Osteoblast (primary cell): Measurements from ENCODE around the gene KLHL4. TPM values are rescaled to one million over a fixed set of nuclear protein-coding genes. Genes with fewer than 3 reads are reported as not detected.

ENCODE experiments used
- DNase-seq: peaks from one replicate; pipeline ENCODE4 v3.0.0; 2011; ENCODE audit warnings: low spot score, mixed read lengths; ENCODE audit not compliant: insufficient read length; ENCODE audit errors: missing footprints
- H2AFZ ChIP-seq: 2 replicates; pipeline ENCODE4 v1.6.0; 2011; ENCODE audit warnings: mild to moderate bottlenecking, low read length
- H3K27ac ChIP-seq: 2 replicates; pipeline ENCODE4 v1.5.1; 2011; ENCODE audit warnings: mild to moderate bottlenecking, low read depth, low read length, moderate library complexity
- H3K27me3 ChIP-seq: 2 replicates; pipeline ENCODE4 v1.6.0; 2012; ENCODE audit warnings: mild to moderate bottlenecking, control low read depth, inconsistent platforms, low read length, moderate library complexity; ENCODE audit not compliant: insufficient read depth
- H3K36me3 ChIP-seq: 2 replicates; pipeline ENCODE4 v1.5.1; 2011; ENCODE audit warnings: mild to moderate bottlenecking, low read length, control low read depth, moderate library complexity; ENCODE audit not compliant: insufficient read depth
- H3K4me1 ChIP-seq: 2 replicates; pipeline ENCODE4 v1.5.1; 2011; ENCODE audit warnings: mild to moderate bottlenecking, low read length, control low read depth, moderate library complexity; ENCODE audit not compliant: insufficient read depth
- H3K4me2 ChIP-seq: 2 replicates; pipeline ENCODE4 v1.6.0; 2011; ENCODE audit warnings: mild to moderate bottlenecking, low read length; ENCODE audit not compliant: insufficient read depth
- H3K4me3 ChIP-seq: fragments of 200-600 bp; sonication (generic); 3 replicates; pipeline ENCODE4 v1.5.1; 2012; ENCODE audit warnings: mild to moderate bottlenecking, low read length, inconsistent platforms; ENCODE audit not compliant: insufficient read depth
- H3K79me2 ChIP-seq: 2 replicates; pipeline ENCODE4 v1.6.0; 2012; ENCODE audit warnings: mild to moderate bottlenecking, low read length, control low read depth, inconsistent platforms; ENCODE audit not compliant: insufficient read depth
- H3K9me3 ChIP-seq: 2 replicates; pipeline ENCODE4 v1.5.1; 2011; ENCODE audit warnings: low read depth, low read length, control low read depth
- H4K20me1 ChIP-seq: 2 replicates; pipeline ENCODE4 v1.6.0; 2012; ENCODE audit warnings: mild to moderate bottlenecking, low read length, control low read depth; ENCODE audit not compliant: insufficient read depth
- total RNA-seq: library from RNA; depleted of rRNA; stranded (reverse); fragments of >200 nt; gene quantifications from 2 replicates; pipeline ENCODE4 v1.2.3, GENCODE V29; 2012
- TF ChIP-seq, protein P1 (sequence below): IDR thresholded peaks from 2 replicates; pipeline ENCODE4 v1.5.1; 2011; ENCODE audit warnings: mild to moderate bottlenecking, low read depth, low read length, moderate library complexity; ENCODE audit errors: extremely low read depth

The KLHL4 gene
- total RNA-seq, 1 donor, result 0.72 TPM

DNA sequence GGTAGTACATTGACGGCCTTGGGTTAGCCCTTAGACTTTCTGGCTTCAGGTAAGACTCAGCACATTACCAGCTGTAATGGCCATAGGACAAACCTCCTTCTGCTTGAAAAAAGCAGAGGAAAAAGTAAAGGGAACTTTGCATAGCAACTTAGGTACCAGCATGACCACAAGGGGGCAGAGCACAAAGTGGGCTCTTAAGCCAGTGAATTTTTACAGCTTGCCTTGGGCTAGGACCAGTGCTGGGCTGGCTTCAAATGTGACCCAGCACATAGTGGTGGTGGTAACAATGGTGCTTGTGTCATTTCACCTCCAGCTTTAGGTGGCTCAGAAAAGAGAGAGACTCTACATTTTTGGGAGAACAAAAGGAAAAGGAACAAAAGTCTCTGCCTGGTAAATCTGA is 66.1 kb downstream of the KLHL4 start:
- Histone ChIP-seq H3K27me3 (no peaks in the 10 kb centered on the region), H3K9me3 (no peaks in the 10 kb centered on the region), H4K20me1 (no peaks in the 10 kb centered on the region), H3K36me3 (no peaks in the 10 kb centered on the region), H3K27ac (no peak overlapping the region), H3K79me2 (no peaks in the 10 kb centered on the region), H3K4me1 (no peaks in the 10 kb centered on the region), H2AFZ (no peak overlapping the region), H3K4me3 (no peak overlapping the region), H3K4me2 (no peak overlapping the region)
- TF ChIP-seq, protein P1, sequence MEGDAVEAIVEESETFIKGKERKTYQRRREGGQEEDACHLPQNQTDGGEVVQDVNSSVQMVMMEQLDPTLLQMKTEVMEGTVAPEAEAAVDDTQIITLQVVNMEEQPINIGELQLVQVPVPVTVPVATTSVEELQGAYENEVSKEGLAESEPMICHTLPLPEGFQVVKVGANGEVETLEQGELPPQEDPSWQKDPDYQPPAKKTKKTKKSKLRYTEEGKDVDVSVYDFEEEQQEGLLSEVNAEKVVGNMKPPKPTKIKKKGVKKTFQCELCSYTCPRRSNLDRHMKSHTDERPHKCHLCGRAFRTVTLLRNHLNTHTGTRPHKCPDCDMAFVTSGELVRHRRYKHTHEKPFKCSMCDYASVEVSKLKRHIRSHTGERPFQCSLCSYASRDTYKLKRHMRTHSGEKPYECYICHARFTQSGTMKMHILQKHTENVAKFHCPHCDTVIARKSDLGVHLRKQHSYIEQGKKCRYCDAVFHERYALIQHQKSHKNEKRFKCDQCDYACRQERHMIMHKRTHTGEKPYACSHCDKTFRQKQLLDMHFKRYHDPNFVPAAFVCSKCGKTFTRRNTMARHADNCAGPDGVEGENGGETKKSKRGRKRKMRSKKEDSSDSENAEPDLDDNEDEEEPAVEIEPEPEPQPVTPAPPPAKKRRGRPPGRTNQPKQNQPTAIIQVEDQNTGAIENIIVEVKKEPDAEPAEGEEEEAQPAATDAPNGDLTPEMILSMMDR, result peak; percentile 53
- no peak for DNase-seq

DNA sequence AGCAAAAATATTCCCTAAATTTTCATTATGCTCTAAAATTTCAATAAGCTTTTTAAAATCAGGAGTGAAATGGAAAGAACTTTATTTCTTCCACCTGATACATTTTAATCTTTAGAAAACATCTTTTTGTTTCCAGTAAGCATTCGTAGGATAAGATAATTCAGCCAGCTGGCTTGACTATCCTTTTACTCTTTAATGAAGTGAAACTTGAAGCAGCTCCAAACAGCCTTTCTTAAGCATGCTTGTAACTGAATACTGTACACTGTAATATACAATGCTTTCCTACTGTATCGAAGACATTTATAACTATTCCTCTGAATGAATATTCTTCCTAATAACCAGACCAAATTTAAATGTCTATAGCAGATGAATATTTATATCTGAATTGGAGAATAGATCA is 98.8 kb downstream of the KLHL4 start:
- Histone ChIP-seq H3K9me3 (no peaks in the 10 kb centered on the region), H2AFZ (no peak overlapping the region), H3K27ac (no peak overlapping the region), H3K4me1 (no peaks in the 10 kb centered on the region), H3K79me2 (no peaks in the 10 kb centered on the region), H3K36me3 (no peaks in the 10 kb centered on the region), H4K20me1 (no peaks in the 10 kb centered on the region), H3K4me3 (no peak overlapping the region), H3K4me2 (no peak overlapping the region), H3K27me3 (no peaks in the 10 kb centered on the region)
- DNase-seq, result no peak
- TF ChIP-seq, protein P1, result no peak

DNA sequence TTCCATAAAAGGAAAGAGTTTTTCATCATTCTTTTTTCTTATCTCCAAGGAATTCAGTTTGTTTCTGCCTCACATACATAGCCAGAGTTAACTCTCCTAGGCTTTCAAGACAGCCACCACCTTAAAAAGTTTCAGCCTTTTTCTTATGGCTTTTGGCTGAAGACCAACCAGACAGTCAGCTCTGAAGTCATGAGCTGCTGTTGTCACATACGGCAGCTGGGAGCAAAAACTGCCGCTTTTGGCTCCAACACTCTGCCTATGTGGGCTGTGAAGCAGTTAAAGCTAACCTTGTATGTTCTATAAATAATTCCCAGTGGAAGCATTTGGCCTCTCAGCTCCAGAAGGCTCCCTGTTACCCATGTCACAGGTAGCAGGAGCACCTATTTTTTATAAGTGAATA is 104.1 kb downstream of the KLHL4 start:
- Histone ChIP-seq H3K36me3 (no peaks in the 10 kb centered on the region), H3K27me3 (no peaks in the 10 kb centered on the region), H3K4me3 (no peak overlapping the region), H3K27ac (no peak overlapping the region), H4K20me1 (no peaks in the 10 kb centered on the region), H3K79me2 (no peaks in the 10 kb centered on the region), H3K4me1 (no peaks in the 10 kb centered on the region), H2AFZ (no peak overlapping the region), H3K9me3 (no peaks in the 10 kb centered on the region), H3K4me2 (no peak overlapping the region)
- TF ChIP-seq, protein P1, result no peak
- no peak for DNase-seq

DNA sequence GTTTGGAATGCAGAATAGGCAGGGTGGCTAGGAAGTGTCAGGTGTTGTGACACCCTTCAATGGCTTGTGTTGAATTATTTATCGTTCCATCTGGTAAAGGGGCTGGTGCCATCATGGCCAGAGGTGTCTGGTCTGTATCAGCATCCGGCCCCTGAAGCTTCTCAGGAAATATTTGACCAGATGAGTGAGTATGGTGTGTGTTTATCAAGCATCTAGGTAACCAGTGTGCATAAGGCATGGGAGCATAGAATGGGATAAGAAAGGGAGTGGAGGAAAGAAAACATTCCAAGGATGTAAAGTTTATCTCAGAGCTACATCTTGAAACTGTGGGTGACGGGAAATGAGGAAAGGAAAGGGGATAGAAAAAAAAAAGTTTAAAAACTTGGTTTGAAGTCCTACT is 109.4 kb downstream of the KLHL4 start:
- TF ChIP-seq, protein P1, result no peak
- H3K4me2 ChIP-seq, result no peak overlapping the region

More for the DNA sequence above, 109.4 kb downstream of the KLHL4 start:
- DNase-seq, result no peak
- Histone ChIP-seq H3K27me3 (no peaks in the 10 kb centered on the region), H3K4me1 (no peaks in the 10 kb centered on the region), H3K4me3 (no peak overlapping the region), H3K36me3 (no peaks in the 10 kb centered on the region), H4K20me1 (no peaks in the 10 kb centered on the region), H3K79me2 (no peaks in the 10 kb centered on the region), H3K9me3 (no peaks in the 10 kb centered on the region), H2AFZ (no peak overlapping the region), H3K27ac (no peak overlapping the region)
